ENCODE data around the gene CLTB. TPM values are rescaled to one million over a fixed set of nuclear protein-coding genes. Genes with fewer than 3 reads are reported as not detected.

The CLTB gene
- total RNA-seq, 1 experiment from 2014 or later, result 34.5 TPM

- no peak overlapping the region for H2BK5ac ChIP-seq (ENCODE audit: insufficient read length, low read length)
- no peaks in the 10 kb centered on the region for H3K27me3 ChIP-seq (ENCODE audit: insufficient read depth, low read length)
- H3K9ac ChIP-seq (ENCODE audit: extremely low read depth, insufficient read length, low read length), result no peak overlapping the region
- H3K4me2 ChIP-seq (ENCODE audit: insufficient read depth, insufficient read length, low read length), result no peak overlapping the region
- H2BK20ac ChIP-seq (ENCODE audit: low read depth, low read length, poor library complexity, severe bottlenecking), result no peak overlapping the region
- no peak overlapping the region for H3K23ac ChIP-seq (ENCODE audit: insufficient read length, low read depth, low read length)
- H3K4me1 ChIP-seq (ENCODE audit: insufficient read depth, low read length), result no peaks in the 10 kb centered on the region
- H3K18ac ChIP-seq (ENCODE audit: insufficient read length, low read depth, low read length), result no peak overlapping the region
- no peak overlapping the region for H2AK5ac ChIP-seq (ENCODE audit: insufficient read length, low read length)
- H4K91ac ChIP-seq (ENCODE audit: insufficient read length, low read depth, low read length), result no peak overlapping the region
- no peak for DNase-seq
- no peaks in the 10 kb centered on the region for H3K79me1 ChIP-seq (ENCODE audit: insufficient read depth, low read depth, low read length, poor library complexity, severe bottlenecking)
- H4K5ac ChIP-seq (ENCODE audit: insufficient read length, low read depth, low read length), result no peak overlapping the region
- H3K4ac ChIP-seq (ENCODE audit: low read depth, low read length), result no peak overlapping the region
- H4K20me1 ChIP-seq (ENCODE audit: control insufficient read depth, insufficient read depth, insufficient read length), result no peaks in the 10 kb centered on the region
- Mint-ChIP-seq H3K9me3 (no peaks in the 10 kb centered on the region), H3K4me1 (peaks cover 3 to 5% of the 10 kb centered on the region in 2 experiments; a peak in 3 of 4 replicates), H3K36me3 (ENCODE audit: insufficient read depth in 1 of 3, low read depth in 3 of 3) (peaks cover 18 to 39% (median 19%) of the 10 kb centered on the region in 3 experiments; a peak in 6 of 7 replicates), H3K4me3 (no peak overlapping the region), H3K27ac (no peak overlapping the region), H3K27me3 (ENCODE audit: low read depth) (no peaks in the 10 kb centered on the region)
- H3K56ac ChIP-seq (ENCODE audit: insufficient read length, low read depth, low read length), result no peak overlapping the region
- H3K79me2 ChIP-seq (ENCODE audit: insufficient read depth, low read length), result no peaks in the 10 kb centered on the region
- no peak overlapping the region for H2AFZ ChIP-seq (ENCODE audit: low read length)
- H3K23me2 ChIP-seq (ENCODE audit: insufficient read length, low read depth, low read length, poor library complexity, severe bottlenecking), result no peaks in the 10 kb centered on the region
- TF ChIP-seq CTCF (conservative IDR thresholded peaks at IDR 0.05), result no peak
- H3K9me3 ChIP-seq (ENCODE audit: control insufficient read depth, low read depth, low read length), result no peaks in the 10 kb centered on the region
- no peak overlapping the region for H3K27ac ChIP-seq (ENCODE audit: insufficient read length, low read depth, low read length)
- H2BK15ac ChIP-seq (ENCODE audit: low read depth, low read length), result no peak overlapping the region
- no peak overlapping the region for H2BK120ac ChIP-seq (ENCODE audit: low read depth, low read length, poor library complexity, severe bottlenecking)
- H4K8ac ChIP-seq (replicated peaks; ENCODE audit: insufficient read length, low read depth, low read length), result no peak overlapping the region
- no peak overlapping the region for H2BK12ac ChIP-seq (ENCODE audit: insufficient read length, low read depth, low read length)
- WGBS (ENCODE audit: extremely low coverage, insufficient read length, low lambda C conversion rate), result no CpG with 5 or more reads among the region's 2 CpGs
- H3K14ac ChIP-seq (ENCODE audit: insufficient read depth, low read length), result no peak overlapping the region
- H3T11ph ChIP-seq (ENCODE audit: low read length), result no peak overlapping the region
These were observed 73.4 kb downstream of the CLTB start for GRCh38 chr5:176342766-176343458.

Small RNA genes lying within 50 kb of the gene (microRNA-seq; reads per million reads assigned to microRNA genes)
- gene MIR1271 (ENCODE audit: borderline microRNAs expressed), result not detected

Other genes starting within 250 kb of the CLTB start
- 16.2 and 17.7 TPM in 2 replicates for gene SIMC1, start 178.1 kb downstream of the CLTB start, total RNA-seq (2021)
- 128 and 136 TPM in 2 replicates for gene KIAA1191, start 54.8 kb downstream of the CLTB start, total RNA-seq (2021)
- gene ARL10, start 51.1 kb downstream of the CLTB start, total RNA-seq (2021), result 7.9 and 9.6 TPM in 2 replicates
- 104 and 114 TPM in 2 replicates for gene NOP16, start 27.9 kb downstream of the CLTB start, total RNA-seq (2021)
- 92.3 and 92.8 TPM in 2 replicates for gene HIGD2A, start 27.8 kb downstream of the CLTB start, total RNA-seq (2021)
- gene FAF2, start 31.8 kb upstream of the CLTB start, total RNA-seq (2021), result 42.4 and 44.4 TPM in 2 replicates
- 172 and 175 TPM in 2 replicates for gene RNF44, start 120.9 kb upstream of the CLTB start, total RNA-seq (2021)
- 0.90 TPM in 2 replicates for gene CDHR2, start 132.8 kb upstream of the CLTB start, total RNA-seq (2021)
- gene GPRIN1, start 193.6 kb upstream of the CLTB start, total RNA-seq (2021), result 10.8 and 12.1 TPM in 2 replicates
- 3.5 and 4.2 TPM in 2 replicates for gene SNCB, start 214.0 kb upstream of the CLTB start, total RNA-seq (2021)
- 1.3 and 1.8 TPM in 2 replicates for gene EIF4E1B, start 214.1 kb upstream of the CLTB start, total RNA-seq (2021)
- gene TSPAN17, start 230.9 kb upstream of the CLTB start, total RNA-seq (2021), result 46.8 and 51.9 TPM in 2 replicates

Data from H9 (cell line).